Measurements from ENCODE around the gene HBM.

DNA sequence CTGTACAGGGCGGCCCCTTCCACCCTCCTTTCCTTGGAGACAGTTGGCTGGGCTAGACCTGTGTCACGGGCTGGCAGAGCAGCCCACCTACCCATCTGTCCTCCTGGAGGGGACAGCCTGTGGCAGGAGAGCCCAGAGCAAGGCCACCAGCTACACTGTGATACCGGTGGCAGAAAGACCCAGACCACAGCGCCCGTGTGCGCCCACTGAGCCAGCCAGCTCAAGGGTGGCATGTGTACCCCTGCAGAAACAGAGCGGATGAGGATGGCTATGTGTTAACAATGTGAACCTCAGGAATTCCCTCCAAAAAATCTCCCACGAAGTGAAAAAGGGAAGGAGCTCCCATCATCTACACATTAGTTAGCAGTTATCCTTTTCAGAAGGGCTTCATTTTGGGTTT is 21.6 kb downstream of the HBM start:
- TF ChIP-seq SP1 (IDR thresholded peaks at IDR 0.05) (no peak), JUND (IDR thresholded peaks at IDR 0.05) (no peak), RXRA (IDR thresholded peaks at IDR 0.05) (no peak), FOXA1 (IDR thresholded peaks at IDR 0.05) (no peak), TAF1 (conservative IDR thresholded peaks at IDR 0.05) (no peak), YY1 (IDR thresholded peaks at IDR 0.05) (no peak)
- TF ChIP-seq, protein P1, sequence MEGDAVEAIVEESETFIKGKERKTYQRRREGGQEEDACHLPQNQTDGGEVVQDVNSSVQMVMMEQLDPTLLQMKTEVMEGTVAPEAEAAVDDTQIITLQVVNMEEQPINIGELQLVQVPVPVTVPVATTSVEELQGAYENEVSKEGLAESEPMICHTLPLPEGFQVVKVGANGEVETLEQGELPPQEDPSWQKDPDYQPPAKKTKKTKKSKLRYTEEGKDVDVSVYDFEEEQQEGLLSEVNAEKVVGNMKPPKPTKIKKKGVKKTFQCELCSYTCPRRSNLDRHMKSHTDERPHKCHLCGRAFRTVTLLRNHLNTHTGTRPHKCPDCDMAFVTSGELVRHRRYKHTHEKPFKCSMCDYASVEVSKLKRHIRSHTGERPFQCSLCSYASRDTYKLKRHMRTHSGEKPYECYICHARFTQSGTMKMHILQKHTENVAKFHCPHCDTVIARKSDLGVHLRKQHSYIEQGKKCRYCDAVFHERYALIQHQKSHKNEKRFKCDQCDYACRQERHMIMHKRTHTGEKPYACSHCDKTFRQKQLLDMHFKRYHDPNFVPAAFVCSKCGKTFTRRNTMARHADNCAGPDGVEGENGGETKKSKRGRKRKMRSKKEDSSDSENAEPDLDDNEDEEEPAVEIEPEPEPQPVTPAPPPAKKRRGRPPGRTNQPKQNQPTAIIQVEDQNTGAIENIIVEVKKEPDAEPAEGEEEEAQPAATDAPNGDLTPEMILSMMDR (IDR thresholded peaks at IDR 0.05; ENCODE audit: low read depth, low read length, missing input control): no peak
- TF ChIP-seq, protein P2, sequence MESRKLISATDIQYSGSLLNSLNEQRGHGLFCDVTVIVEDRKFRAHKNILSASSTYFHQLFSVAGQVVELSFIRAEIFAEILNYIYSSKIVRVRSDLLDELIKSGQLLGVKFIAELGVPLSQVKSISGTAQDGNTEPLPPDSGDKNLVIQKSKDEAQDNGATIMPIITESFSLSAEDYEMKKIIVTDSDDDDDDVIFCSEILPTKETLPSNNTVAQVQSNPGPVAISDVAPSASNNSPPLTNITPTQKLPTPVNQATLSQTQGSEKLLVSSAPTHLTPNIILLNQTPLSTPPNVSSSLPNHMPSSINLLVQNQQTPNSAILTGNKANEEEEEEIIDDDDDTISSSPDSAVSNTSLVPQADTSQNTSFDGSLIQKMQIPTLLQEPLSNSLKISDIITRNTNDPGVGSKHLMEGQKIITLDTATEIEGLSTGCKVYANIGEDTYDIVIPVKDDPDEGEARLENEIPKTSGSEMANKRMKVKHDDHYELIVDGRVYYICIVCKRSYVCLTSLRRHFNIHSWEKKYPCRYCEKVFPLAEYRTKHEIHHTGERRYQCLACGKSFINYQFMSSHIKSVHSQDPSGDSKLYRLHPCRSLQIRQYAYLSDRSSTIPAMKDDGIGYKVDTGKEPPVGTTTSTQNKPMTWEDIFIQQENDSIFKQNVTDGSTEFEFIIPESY (IDR thresholded peaks at IDR 0.05): no peak

All from liver (tissue), 3 donors.